Prostate gland (tissue), 2 donors: ENCODE measurements around the gene DAPP1. TPM values are rescaled to one million over a fixed set of nuclear protein-coding genes. Genes with fewer than 3 reads are reported as not detected.

ENCODE experiments used
- DNase-seq: peaks from one replicate; pipeline ENCODE4 v3.0.0-alpha.2; 2019; ENCODE audit warnings: low spot score
- H3K27ac ChIP-seq, 2 donors: fragments of 200-600 bp; sonication (generic); 2 replicates each; pipeline ENCODE4 v1.5.1; 2017 to 2019
- H3K27me3 ChIP-seq: fragments of 200-600 bp; sonication (generic); replicated peaks from 2 replicates; pipeline ENCODE4 v1.5.1; 2019; ENCODE audit not compliant: insufficient read depth
- H3K36me3 ChIP-seq, 2 donors: fragments of 200-600 bp; sonication (generic); 1 replicate in 1 of 2; 2 replicates in 1 of 2; pipeline versions ENCODE4 v1.5.1 to v1.8.1; 2017 to 2019
- H3K4me1 ChIP-seq: fragments of 200-600 bp; sonication (generic); replicated peaks from 2 replicates; pipeline ENCODE4 v1.5.1; 2019
- H3K4me3 ChIP-seq, 2 donors: fragments of 200-600 bp; sonication (generic); 2 replicates each; pipeline ENCODE4 v1.5.1; 2017 to 2019
- H3K9me3 ChIP-seq: fragments of 200-600 bp; sonication (generic); 2 replicates; pipeline ENCODE4 v1.5.1; 2017
- CTCF ChIP-seq, 4 experiments: fragments of 200-600 bp in 2 of 4; fragments of 450-650 bp in 2 of 4; sonication (generic) in 2 of 4; IDR thresholded peaks; 1 replicate in 3 of 4; 2 replicates in 1 of 4; pipeline ENCODE4 v1.5.1; 2016 to 2019; ENCODE audit warnings: antibody characterized with exemption in 4 of 4, mild to moderate bottlenecking in 2 of 4, moderate library complexity in 2 of 4
- POLR2A ChIP-seq: fragments of 450-650 bp; IDR thresholded peaks from one replicate; pipeline ENCODE4 v1.6.1; 2016; ENCODE audit warnings: antibody characterized with exemption, mild to moderate bottlenecking
- POLR2AphosphoS5 ChIP-seq: sonication (generic); formaldehyde crosslinking; IDR thresholded peaks from one replicate; pipeline ENCODE4 v1.6.1; 2017; ENCODE audit warnings: antibody characterized with exemption
- WGBS: methylation state at CpG from one replicate; pipeline ENCODE4 v1.1.5; 2018; 5-methylcytosine and 5-hydroxymethylcytosine counted together
- intact Hi-C: fragments of 100-400 bp; cut with DNase I; formaldehyde crosslinking; loops from one replicate; pipeline ENCODE4 v1.14.2; 2022
- total RNA-seq, 2 donors: library from RNA; depleted of rRNA; stranded (reverse); fragments of >200 nt; gene quantifications; one replicate each; pipeline ENCODE4 v1.1.0, GENCODE V29; 2016

The DAPP1 gene
- total RNA-seq, 2 donors from 2014 or later: 1.1 to 2.0 TPM

- Histone ChIP-seq H3K4me3 (no peak overlapping the region), H3K9me3 (no peaks in the 10 kb centered on the region), H3K27ac (no peak overlapping the region), H3K4me1 (no peaks in the 10 kb centered on the region), H3K27me3 (no peaks in the 10 kb centered on the region), H3K36me3 (no peaks in the 10 kb centered on the region)
- TF ChIP-seq POLR2AphosphoS5 (no peak), POLR2A (no peak), CTCF (IDR thresholded peaks at IDR 0.05) (no peak)
- no peak for DNase-seq
- WGBS: 97% methylated on average over 3 of the region's 3 CpGs
- intact Hi-C loops: no loop called here
Observed at GRCh38 chr4:99822734-99823133, 6.1 kb downstream of the DAPP1 start.

GRCh38 chr4:99824070-99824599 is 7.5 kb downstream of the DAPP1 start:
- TF ChIP-seq CTCF (IDR thresholded peaks at IDR 0.05) (no peak), POLR2AphosphoS5 (no peak), POLR2A (no peak)
- no peaks in the 10 kb centered on the region for H3K36me3 ChIP-seq
- no peak for DNase-seq
- no peaks in the 10 kb centered on the region for H3K27me3 ChIP-seq
- no peaks in the 10 kb centered on the region for H3K4me1 ChIP-seq
- no peaks in the 10 kb centered on the region for H3K9me3 ChIP-seq
- no peak overlapping the region for H3K27ac ChIP-seq
- WGBS: 92% methylated on average over 3 of the region's 3 CpGs
- no peak overlapping the region for H3K4me3 ChIP-seq
- intact Hi-C loops: no loop called here

- no peak overlapping the region for H3K27ac ChIP-seq
- H3K27me3 ChIP-seq: no peaks in the 10 kb centered on the region
- no peak overlapping the region for H3K4me3 ChIP-seq
- no peaks in the 10 kb centered on the region for H3K4me1 ChIP-seq
- intact Hi-C loops: no loop called here
- no peak for DNase-seq
- WGBS: 69% methylated on average over 3 of the region's 3 CpGs
- no peaks in the 10 kb centered on the region for H3K36me3 ChIP-seq
- H3K9me3 ChIP-seq: no peaks in the 10 kb centered on the region
- TF ChIP-seq POLR2A: no peak
- no peak for TF ChIP-seq CTCF (IDR thresholded peaks at IDR 0.05)
- TF ChIP-seq POLR2AphosphoS5: no peak
Observed at GRCh38 chr4:99825272-99825671, 8.6 kb downstream of the DAPP1 start.

GRCh38 chr4:99826016-99826415 is 9.4 kb downstream of the DAPP1 start:
- H3K36me3 ChIP-seq: no peaks in the 10 kb centered on the region
- intact Hi-C loops: no loop called here
- no peak overlapping the region for H3K4me3 ChIP-seq
- H3K4me1 ChIP-seq: no peaks in the 10 kb centered on the region
- no peak for DNase-seq
- WGBS: 100% methylated on average over 1 of the region's 1 CpG
- H3K27ac ChIP-seq: no peak overlapping the region
- no peaks in the 10 kb centered on the region for H3K9me3 ChIP-seq
- TF ChIP-seq POLR2A: no peak
- no peak for TF ChIP-seq CTCF (IDR thresholded peaks at IDR 0.05)
- TF ChIP-seq POLR2AphosphoS5: no peak
- H3K27me3 ChIP-seq: no peaks in the 10 kb centered on the region

GRCh38 chr4:99827454-99827853 is 10.8 kb downstream of the DAPP1 start:
- Histone ChIP-seq H3K4me1 (no peaks in the 10 kb centered on the region), H3K9me3 (no peaks in the 10 kb centered on the region), H3K27me3 (no peaks in the 10 kb centered on the region), H3K36me3 (no peaks in the 10 kb centered on the region), H3K27ac (no peak overlapping the region), H3K4me3 (no peak overlapping the region)
- TF ChIP-seq POLR2AphosphoS5: no peak
- TF ChIP-seq POLR2A: no peak
- no peak for TF ChIP-seq CTCF (IDR thresholded peaks at IDR 0.05)
- DNase-seq: no peak
- 90% methylated on average over 6 of the region's 6 CpGs for WGBS
- intact Hi-C loops: no loop called here
